HEK293 (cell line): ENCODE data around the gene TBC1D14.

Experiments
- ELK4 ChIP-seq: IDR thresholded peaks from 2 replicates; pipeline ENCODE4 v1.6.1; 2011; ENCODE audit warnings: mild to moderate bottlenecking, low read depth, low read length, borderline replicate concordance
- GFI1B ChIP-seq: fragments of 450-650 bp; formaldehyde crosslinking; IDR thresholded peaks from 2 replicates; pipeline ENCODE4 v1.5.1; 2016; ENCODE audit warnings: missing biosample characterization, missing genetic modification characterization
- PATZ1 ChIP-seq: fragments of 450-650 bp; formaldehyde crosslinking; IDR thresholded peaks from 2 replicates; pipeline ENCODE4 v1.5.1; 2016; ENCODE audit warnings: missing biosample characterization, missing genetic modification characterization
- SCRT1 ChIP-seq: fragments of 450-650 bp; formaldehyde crosslinking; IDR thresholded peaks from 2 replicates; pipeline ENCODE4 v1.5.1; 2016; ENCODE audit warnings: missing biosample characterization, missing genetic modification characterization, borderline replicate concordance
- SCRT2 ChIP-seq: fragments of 450-650 bp; formaldehyde crosslinking; IDR thresholded peaks from 2 replicates; pipeline ENCODE4 v1.5.1; 2016; ENCODE audit warnings: missing biosample characterization, missing genetic modification characterization
- ZBTB11 ChIP-seq: fragments of 450-650 bp; formaldehyde crosslinking; conservative IDR thresholded peaks from 2 replicates; pipeline ENCODE4 v1.5.1; 2016; ENCODE audit warnings: low read depth, missing biosample characterization, missing genetic modification characterization
- ZBTB17 ChIP-seq: fragments of 450-650 bp; formaldehyde crosslinking; IDR thresholded peaks from 2 replicates; pipeline ENCODE4 v1.5.1; 2016; ENCODE audit warnings: missing biosample characterization, missing genetic modification characterization
- ZBTB8A ChIP-seq: fragments of 450-650 bp; formaldehyde crosslinking; IDR thresholded peaks from 2 replicates; pipeline ENCODE4 v1.5.1; 2016; ENCODE audit warnings: missing biosample characterization, missing genetic modification characterization
- ZFP3 ChIP-seq: fragments of 450-650 bp; formaldehyde crosslinking; IDR thresholded peaks from 2 replicates; pipeline ENCODE4 v1.5.1; 2016; ENCODE audit warnings: low read depth, missing biosample characterization, missing genetic modification characterization
- ZNF140 ChIP-seq: fragments of 450-650 bp; formaldehyde crosslinking; IDR thresholded peaks from 2 replicates; pipeline ENCODE4 v1.5.1; 2016; ENCODE audit warnings: missing biosample characterization, missing genetic modification characterization
- ZNF174 ChIP-seq: fragments of 450-650 bp; formaldehyde crosslinking; IDR thresholded peaks from 2 replicates; pipeline ENCODE4 v1.5.0; 2017; ENCODE audit warnings: missing biosample characterization, mild to moderate bottlenecking, missing genetic modification characterization
- ZNF223 ChIP-seq: fragments of 450-650 bp; formaldehyde crosslinking; IDR thresholded peaks from 2 replicates; pipeline ENCODE4 v1.5.1; 2016; ENCODE audit warnings: missing biosample characterization, missing genetic modification characterization
- ZNF292 ChIP-seq: fragments of 450-650 bp; formaldehyde crosslinking; IDR thresholded peaks from 2 replicates; pipeline ENCODE4 v1.5.1; 2016; ENCODE audit warnings: low read depth, missing biosample characterization, missing genetic modification characterization, borderline replicate concordance
- ZNF311 ChIP-seq: fragments of 450-650 bp; formaldehyde crosslinking; IDR thresholded peaks from 2 replicates; pipeline ENCODE4 v1.5.1; 2017; ENCODE audit warnings: missing biosample characterization, missing genetic modification characterization, borderline replicate concordance
- ZNF335 ChIP-seq: fragments of 450-650 bp; formaldehyde crosslinking; conservative IDR thresholded peaks from 2 replicates; pipeline ENCODE4 v1.5.1; 2016; ENCODE audit warnings: missing biosample characterization, missing genetic modification characterization
- ZNF394 ChIP-seq: fragments of 450-650 bp; formaldehyde crosslinking; IDR thresholded peaks from 2 replicates; pipeline ENCODE4 v1.5.1; 2016; ENCODE audit warnings: missing biosample characterization, missing genetic modification characterization, mild to moderate bottlenecking, moderate library complexity, borderline replicate concordance
- ZNF558 ChIP-seq: fragments of 450-650 bp; formaldehyde crosslinking; IDR thresholded peaks from 2 replicates; pipeline ENCODE4 v1.5.1; 2016; ENCODE audit warnings: missing biosample characterization, missing genetic modification characterization
- ZNF600 ChIP-seq: fragments of 450-650 bp; formaldehyde crosslinking; IDR thresholded peaks from 2 replicates; pipeline ENCODE4 v1.5.1; 2016; ENCODE audit warnings: missing biosample characterization, missing genetic modification characterization
- ZNF658 ChIP-seq: fragments of 450-650 bp; formaldehyde crosslinking; IDR thresholded peaks from 2 replicates; pipeline ENCODE4; 2016; ENCODE audit warnings: missing biosample characterization, missing genetic modification characterization
- ZNF76 ChIP-seq: fragments of 450-650 bp; formaldehyde crosslinking; IDR thresholded peaks from 2 replicates; pipeline ENCODE4; 2016; ENCODE audit warnings: low read depth, missing biosample characterization, missing genetic modification characterization, borderline replicate concordance
- ZNF768 ChIP-seq: fragments of 450-650 bp; formaldehyde crosslinking; IDR thresholded peaks from 2 replicates; pipeline ENCODE4 v1.5.1; 2018; ENCODE audit warnings: missing biosample characterization, mild to moderate bottlenecking, missing genetic modification characterization
- ZNF777 ChIP-seq: fragments of 450-650 bp; formaldehyde crosslinking; IDR thresholded peaks from 2 replicates; pipeline ENCODE4 v1.5.1; 2017; ENCODE audit warnings: missing biosample characterization, missing genetic modification characterization, borderline replicate concordance
- TF ChIP-seq, protein P1 (sequence below): fragments of 450-650 bp; formaldehyde crosslinking; IDR thresholded peaks from 2 replicates; pipeline ENCODE4; 2016; ENCODE audit warnings: missing biosample characterization, missing genetic modification characterization
- TF ChIP-seq, protein P2 (sequence below): fragments of 450-650 bp; formaldehyde crosslinking; IDR thresholded peaks from 2 replicates; pipeline ENCODE4 v1.5.0; 2017; ENCODE audit warnings: missing biosample characterization, missing genetic modification characterization, borderline replicate concordance
- TF ChIP-seq, protein P3 (sequence below): fragments of 450-650 bp; formaldehyde crosslinking; IDR thresholded peaks from 2 replicates; pipeline ENCODE4 v1.5.1; 2016; ENCODE audit warnings: missing biosample characterization, missing genetic modification characterization

Gene TBC1D14

DNA sequence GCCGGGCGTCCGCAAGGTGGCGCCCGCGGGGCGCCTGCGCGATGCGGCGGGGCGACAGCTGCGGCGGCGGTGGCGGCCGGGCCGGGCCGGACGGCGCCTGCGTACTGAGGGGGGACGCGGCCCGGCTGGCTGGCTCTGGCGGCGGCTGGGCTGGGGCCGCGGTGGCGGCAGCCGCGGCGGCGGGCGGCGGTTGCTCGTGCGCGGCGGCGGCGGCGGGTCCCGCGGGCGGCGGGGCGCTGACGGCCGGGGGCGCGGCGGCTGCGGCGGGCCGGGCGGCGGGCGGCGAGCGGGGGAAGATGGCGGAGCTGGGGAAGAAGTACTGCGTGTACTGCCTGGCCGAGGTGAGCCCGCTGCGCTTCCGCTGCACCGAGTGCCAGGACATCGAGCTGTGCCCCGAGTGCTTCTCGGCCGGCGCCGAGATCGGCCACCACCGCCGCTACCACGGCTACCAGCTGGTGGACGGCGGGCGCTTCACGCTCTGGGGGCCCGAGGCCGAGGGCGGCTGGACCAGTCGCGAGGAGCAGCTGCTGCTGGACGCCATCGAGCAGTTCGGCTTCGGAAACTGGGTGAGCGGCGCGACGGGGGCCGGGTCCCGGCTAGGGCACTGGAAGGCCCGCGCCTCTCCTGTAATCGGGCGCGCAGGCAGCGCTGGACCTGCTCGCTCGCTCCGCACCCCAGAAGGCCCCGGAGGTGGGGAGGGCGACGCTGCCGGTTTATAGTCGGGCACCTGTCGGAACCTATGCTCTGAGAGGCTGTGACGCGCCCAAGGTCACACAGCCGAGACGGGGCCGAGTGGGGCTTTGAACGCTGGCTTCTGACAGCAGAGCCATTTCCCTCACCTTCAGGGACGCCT is 133.9 kb downstream of the TBC1D14 start, which contains the start of gene TADA2B (continued):
- TF ChIP-seq, protein P1, sequence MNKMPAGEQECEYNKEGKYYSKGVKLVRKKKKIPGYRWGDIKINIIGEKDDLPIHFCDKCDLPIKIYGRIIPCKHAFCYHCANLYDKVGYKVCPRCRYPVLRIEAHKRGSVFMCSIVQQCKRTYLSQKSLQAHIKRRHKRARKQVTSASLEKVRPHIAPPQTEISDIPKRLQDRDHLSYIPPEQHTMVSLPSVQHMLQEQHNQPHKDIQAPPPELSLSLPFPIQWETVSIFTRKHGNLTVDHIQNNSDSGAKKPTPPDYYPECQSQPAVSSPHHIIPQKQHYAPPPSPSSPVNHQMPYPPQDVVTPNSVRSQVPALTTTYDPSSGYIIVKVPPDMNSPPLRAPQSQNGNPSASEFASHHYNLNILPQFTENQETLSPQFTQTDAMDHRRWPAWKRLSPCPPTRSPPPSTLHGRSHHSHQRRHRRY (tag by site-specific recombination) = no peak
- TF ChIP-seq, protein P2, sequence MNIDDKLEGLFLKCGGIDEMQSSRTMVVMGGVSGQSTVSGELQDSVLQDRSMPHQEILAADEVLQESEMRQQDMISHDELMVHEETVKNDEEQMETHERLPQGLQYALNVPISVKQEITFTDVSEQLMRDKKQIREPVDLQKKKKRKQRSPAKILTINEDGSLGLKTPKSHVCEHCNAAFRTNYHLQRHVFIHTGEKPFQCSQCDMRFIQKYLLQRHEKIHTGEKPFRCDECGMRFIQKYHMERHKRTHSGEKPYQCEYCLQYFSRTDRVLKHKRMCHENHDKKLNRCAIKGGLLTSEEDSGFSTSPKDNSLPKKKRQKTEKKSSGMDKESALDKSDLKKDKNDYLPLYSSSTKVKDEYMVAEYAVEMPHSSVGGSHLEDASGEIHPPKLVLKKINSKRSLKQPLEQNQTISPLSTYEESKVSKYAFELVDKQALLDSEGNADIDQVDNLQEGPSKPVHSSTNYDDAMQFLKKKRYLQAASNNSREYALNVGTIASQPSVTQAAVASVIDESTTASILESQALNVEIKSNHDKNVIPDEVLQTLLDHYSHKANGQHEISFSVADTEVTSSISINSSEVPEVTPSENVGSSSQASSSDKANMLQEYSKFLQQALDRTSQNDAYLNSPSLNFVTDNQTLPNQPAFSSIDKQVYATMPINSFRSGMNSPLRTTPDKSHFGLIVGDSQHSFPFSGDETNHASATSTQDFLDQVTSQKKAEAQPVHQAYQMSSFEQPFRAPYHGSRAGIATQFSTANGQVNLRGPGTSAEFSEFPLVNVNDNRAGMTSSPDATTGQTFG (tag by site-specific recombination) = no peak
- no peak; the same call in 1 of the 2 replicates for TF ChIP-seq ZNF777 (tag by site-specific recombination)
- 0 out of 2 replicates have a peak, but pooled peaks have one; percentile 24 for TF ChIP-seq ZNF76 (tag by site-specific recombination)
- TF ChIP-seq ELK4 = no peak
- TF ChIP-seq, protein P3, sequence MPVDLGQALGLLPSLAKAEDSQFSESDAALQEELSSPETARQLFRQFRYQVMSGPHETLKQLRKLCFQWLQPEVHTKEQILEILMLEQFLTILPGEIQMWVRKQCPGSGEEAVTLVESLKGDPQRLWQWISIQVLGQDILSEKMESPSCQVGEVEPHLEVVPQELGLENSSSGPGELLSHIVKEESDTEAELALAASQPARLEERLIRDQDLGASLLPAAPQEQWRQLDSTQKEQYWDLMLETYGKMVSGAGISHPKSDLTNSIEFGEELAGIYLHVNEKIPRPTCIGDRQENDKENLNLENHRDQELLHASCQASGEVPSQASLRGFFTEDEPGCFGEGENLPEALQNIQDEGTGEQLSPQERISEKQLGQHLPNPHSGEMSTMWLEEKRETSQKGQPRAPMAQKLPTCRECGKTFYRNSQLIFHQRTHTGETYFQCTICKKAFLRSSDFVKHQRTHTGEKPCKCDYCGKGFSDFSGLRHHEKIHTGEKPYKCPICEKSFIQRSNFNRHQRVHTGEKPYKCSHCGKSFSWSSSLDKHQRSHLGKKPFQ = no peak
- TF ChIP-seq ZNF600 (tag by site-specific recombination) = 0 out of 2 replicates have a peak, but pooled peaks have one; percentile 39
- TF ChIP-seq ZNF292 = no peak
- no peak for TF ChIP-seq ZFP3
- no peak for TF ChIP-seq ZNF658 (tag by site-specific recombination)
- TF ChIP-seq ZNF311 (tag by site-specific recombination) = no peak
- peak; percentile 93 for TF ChIP-seq ZNF335 (tag by site-specific recombination)
- no peak for TF ChIP-seq ZNF140 (tag by site-specific recombination)
- peak; percentile 48; the same call in 1 of the 2 replicates for TF ChIP-seq ZNF768
- TF ChIP-seq ZBTB11 (tag by site-specific recombination) = peak; percentile 65
- TF ChIP-seq ZNF174 (tag by site-specific recombination) = no peak
- no peak for TF ChIP-seq ZNF223 (tag by site-specific recombination)
- 0 out of 2 replicates have a peak, but pooled peaks have one; percentile 39 for TF ChIP-seq SCRT1 (tag by site-specific recombination)
- peak; percentile 29; the same call in 1 of the 2 replicates for TF ChIP-seq ZNF394 (tag by site-specific recombination)
- TF ChIP-seq ZNF558 = no peak
- TF ChIP-seq SCRT2 (tag by site-specific recombination) = peak; percentile 88
- TF ChIP-seq ZBTB17 = peak; percentile 92
- TF ChIP-seq ZBTB8A (tag by site-specific recombination) = peak; percentile 72
- TF ChIP-seq GFI1B (tag by site-specific recombination) = no peak
- 0 out of 2 replicates have a peak, but pooled peaks have one; percentile 31 for TF ChIP-seq PATZ1
- TF ChIP-seq, all 188 proteins: peak for 18
